Measurements from ENCODE around the gene TPR.
A peak's percentile ranks its signal among the peaks of the same experiment; 100 is the strongest.

TPR gene

DNA sequence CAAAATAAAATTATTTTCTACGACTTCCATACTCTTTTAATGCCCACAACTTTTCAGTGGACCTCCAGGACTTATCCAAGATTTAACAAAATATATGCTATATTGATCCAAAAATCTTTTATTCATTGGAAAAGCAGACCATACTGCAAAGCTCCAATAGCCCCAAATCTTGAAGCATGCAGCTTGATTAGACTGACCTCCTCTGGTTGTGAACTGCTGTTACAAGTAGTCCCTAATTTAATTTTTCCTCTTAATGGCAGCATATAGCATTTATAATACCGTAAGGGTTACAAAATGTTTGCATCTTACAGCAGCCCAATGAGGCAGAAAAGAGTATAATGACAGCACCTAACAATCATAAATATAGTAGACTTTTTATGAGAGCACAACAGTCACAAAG lies 49.8 kb downstream of the TPR start:
- H4K20me1 ChIP-seq (ENCODE audit: insufficient read depth, low read length), result no peaks in the 10 kb centered on the region
- no peaks in the 10 kb centered on the region for H3K79me2 ChIP-seq (ENCODE audit: insufficient read depth, low read length)
- H3K27ac ChIP-seq (ENCODE audit: low read length), result no peak overlapping the region
- no peaks in the 10 kb centered on the region for H3K9me3 ChIP-seq (ENCODE audit: insufficient read depth, low read length, severe bottlenecking)
- no peak overlapping the region for H2AFZ ChIP-seq (ENCODE audit: low read depth, low read length)
- H3K4me3 ChIP-seq (ENCODE audit: low read depth in 1 of 2, low read length in 2 of 2), result no peak overlapping the region
- no peaks in the 10 kb centered on the region for H3K27me3 ChIP-seq (ENCODE audit: insufficient read depth, low read length, poor library complexity)
- ATAC-seq (ENCODE audit: insufficient read depth, low read depth), result peak; percentile 52; the same call in 1 of the 3 replicates
- no peak for DNase-seq
- no peak for TF ChIP-seq EZH2 (IDR thresholded peaks at IDR 0.05; ENCODE audit: borderline replicate concordance, low read depth, low read length, severe bottlenecking)
- TF ChIP-seq, protein P1, sequence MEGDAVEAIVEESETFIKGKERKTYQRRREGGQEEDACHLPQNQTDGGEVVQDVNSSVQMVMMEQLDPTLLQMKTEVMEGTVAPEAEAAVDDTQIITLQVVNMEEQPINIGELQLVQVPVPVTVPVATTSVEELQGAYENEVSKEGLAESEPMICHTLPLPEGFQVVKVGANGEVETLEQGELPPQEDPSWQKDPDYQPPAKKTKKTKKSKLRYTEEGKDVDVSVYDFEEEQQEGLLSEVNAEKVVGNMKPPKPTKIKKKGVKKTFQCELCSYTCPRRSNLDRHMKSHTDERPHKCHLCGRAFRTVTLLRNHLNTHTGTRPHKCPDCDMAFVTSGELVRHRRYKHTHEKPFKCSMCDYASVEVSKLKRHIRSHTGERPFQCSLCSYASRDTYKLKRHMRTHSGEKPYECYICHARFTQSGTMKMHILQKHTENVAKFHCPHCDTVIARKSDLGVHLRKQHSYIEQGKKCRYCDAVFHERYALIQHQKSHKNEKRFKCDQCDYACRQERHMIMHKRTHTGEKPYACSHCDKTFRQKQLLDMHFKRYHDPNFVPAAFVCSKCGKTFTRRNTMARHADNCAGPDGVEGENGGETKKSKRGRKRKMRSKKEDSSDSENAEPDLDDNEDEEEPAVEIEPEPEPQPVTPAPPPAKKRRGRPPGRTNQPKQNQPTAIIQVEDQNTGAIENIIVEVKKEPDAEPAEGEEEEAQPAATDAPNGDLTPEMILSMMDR (IDR thresholded peaks at IDR 0.05; ENCODE audit: borderline replicate concordance, extremely low read depth, low read length, poor library complexity, severe bottlenecking), result peak; percentile 43
- no peak overlapping the region for H3K9ac ChIP-seq (ENCODE audit: low read depth, low read length)
- H3K36me3 ChIP-seq (ENCODE audit: insufficient read depth, low read length), result peaks cover 87% of the 10 kb centered on the region
- H3K4me2 ChIP-seq (ENCODE audit: insufficient read depth, low read length), result no peak overlapping the region
- no peaks in the 10 kb centered on the region for H3K4me1 ChIP-seq (ENCODE audit: insufficient read depth, low read length)

DNA sequence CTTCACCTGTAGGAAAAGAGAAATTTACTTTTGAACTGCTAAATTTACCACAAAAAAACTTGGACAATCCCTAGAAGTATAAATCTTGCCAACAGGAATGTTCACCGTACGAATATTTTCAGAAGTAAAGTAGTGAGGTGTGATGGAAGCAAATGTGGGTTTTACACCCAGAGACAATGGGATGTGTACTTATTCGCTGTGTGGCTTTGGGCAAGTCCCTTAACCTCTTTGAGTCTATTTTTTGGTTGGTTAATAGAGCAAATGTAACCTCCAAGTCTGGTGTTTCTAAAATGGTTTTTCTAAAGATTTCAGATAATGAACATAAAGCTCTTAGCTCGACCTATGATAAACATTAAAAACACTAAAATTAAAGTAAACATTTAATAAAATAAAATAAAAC lies 51.2 kb downstream of the TPR start:
- Histone ChIP-seq H3K79me2 (ENCODE audit: insufficient read depth, low read length) (no peaks in the 10 kb centered on the region), H3K27me3 (ENCODE audit: insufficient read depth, low read length, poor library complexity) (no peaks in the 10 kb centered on the region), H2AFZ (ENCODE audit: low read depth, low read length) (no peak overlapping the region), H3K27ac (ENCODE audit: low read length) (no peak overlapping the region), H3K4me1 (ENCODE audit: insufficient read depth, low read length) (no peaks in the 10 kb centered on the region), H4K20me1 (ENCODE audit: insufficient read depth, low read length) (no peaks in the 10 kb centered on the region), H3K4me3 (ENCODE audit: low read depth in 1 of 2, low read length in 2 of 2) (no peak overlapping the region), H3K36me3 (ENCODE audit: insufficient read depth, low read length) (peaks cover 87% of the 10 kb centered on the region), H3K9ac (ENCODE audit: low read depth, low read length) (no peak overlapping the region), H3K9me3 (ENCODE audit: insufficient read depth, low read length, severe bottlenecking) (no peaks in the 10 kb centered on the region), H3K4me2 (ENCODE audit: insufficient read depth, low read length) (no peak overlapping the region)
- DNase-seq (no peak), ATAC-seq (ENCODE audit: insufficient read depth, low read depth) (no peak)
- no peak for TF ChIP-seq EZH2 (IDR thresholded peaks at IDR 0.05; ENCODE audit: borderline replicate concordance, low read depth, low read length, severe bottlenecking)
- TF ChIP-seq, protein P1 (IDR thresholded peaks at IDR 0.05; ENCODE audit: borderline replicate concordance, extremely low read depth, low read length, poor library complexity, severe bottlenecking), result no peak

DNA sequence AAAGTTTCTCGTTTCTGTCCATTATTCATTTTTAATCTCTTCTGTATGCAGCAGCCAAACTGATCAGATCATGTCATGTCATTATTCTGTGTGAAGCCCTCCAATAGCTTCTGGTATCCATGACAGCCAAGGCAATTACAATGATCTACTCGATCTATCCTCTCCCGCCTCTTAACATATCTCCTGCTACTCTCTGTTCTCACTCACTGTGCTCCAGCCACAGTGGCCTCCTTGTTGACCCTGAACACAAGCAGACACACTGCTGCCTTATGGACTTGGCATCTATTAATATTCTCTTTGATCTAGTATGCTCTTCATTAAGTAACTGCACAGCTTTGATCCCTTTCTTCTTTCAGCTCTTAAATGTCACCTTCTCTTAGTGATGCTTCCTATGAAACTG lies 59.5 kb downstream of the TPR start:
- H3K79me2 ChIP-seq (ENCODE audit: insufficient read depth, low read length), result no peaks in the 10 kb centered on the region
- TF ChIP-seq, protein P1 (IDR thresholded peaks at IDR 0.05; ENCODE audit: borderline replicate concordance, extremely low read depth, low read length, poor library complexity, severe bottlenecking), result no peak
- TF ChIP-seq EZH2 (IDR thresholded peaks at IDR 0.05; ENCODE audit: borderline replicate concordance, low read depth, low read length, severe bottlenecking), result no peak
- H3K27me3 ChIP-seq (ENCODE audit: insufficient read depth, low read length, poor library complexity), result no peaks in the 10 kb centered on the region
- no peak overlapping the region for H3K4me3 ChIP-seq (ENCODE audit: low read depth in 1 of 2, low read length in 2 of 2)
- no peaks in the 10 kb centered on the region for H3K9me3 ChIP-seq (ENCODE audit: insufficient read depth, low read length, severe bottlenecking)
- no peak overlapping the region for H3K9ac ChIP-seq (ENCODE audit: low read depth, low read length)
- no peak overlapping the region for H2AFZ ChIP-seq (ENCODE audit: low read depth, low read length)
- no peaks in the 10 kb centered on the region for H3K4me1 ChIP-seq (ENCODE audit: insufficient read depth, low read length)
- peaks cover 94% of the 10 kb centered on the region for H3K36me3 ChIP-seq (ENCODE audit: insufficient read depth, low read length)
- DNase-seq, result no peak
- ATAC-seq (ENCODE audit: insufficient read depth, low read depth), result no peak
- no peaks in the 10 kb centered on the region for H4K20me1 ChIP-seq (ENCODE audit: insufficient read depth, low read length)
- H3K4me2 ChIP-seq (ENCODE audit: insufficient read depth, low read length), result no peak overlapping the region
- H3K27ac ChIP-seq (ENCODE audit: low read length), result no peak overlapping the region
